ENCODE results near the gene ZNF436.

- TF ChIP-seq POLR2AphosphoS5 (IDR thresholded peaks at IDR 0.05; ENCODE audit: low read depth, low read length) (no peak), TAF1 (IDR thresholded peaks at IDR 0.05; ENCODE audit: low read depth, low read length) (no peak), POLR2A (IDR thresholded peaks at IDR 0.05; ENCODE audit: low read depth, low read length) (no peak)
Measured at GRCh38 chr1:23405946-23406345, 36.3 kb upstream of the ZNF436 start.

Data from GM12891 (cell line).